Ovary (tissue), 3 donors: ENCODE measurements around the gene CSN1S1.

Source experiments
- CTCF ChIP-seq, 3 donors: fragments of 450-650 bp in 2 of 3; fragments of 200-600 bp in 1 of 3; IDR thresholded peaks; one replicate each; pipeline versions ENCODE4 v1.5.1 to v1.8.0; 2016 to 2022; ENCODE audit warnings: antibody characterized with exemption in 3 of 3, mild to moderate bottlenecking in 1 of 3
- EP300 ChIP-seq: sonication (generic); formaldehyde crosslinking; IDR thresholded peaks from one replicate; pipeline ENCODE4 v1.6.1; 2017; ENCODE audit warnings: antibody characterized with exemption
- POLR2A ChIP-seq: fragments of 450-650 bp; IDR thresholded peaks from one replicate; pipeline ENCODE4 v1.6.1; 2017; ENCODE audit warnings: antibody characterized with exemption, mild to moderate bottlenecking, moderate library complexity
- donor health status: DM: no; HTN: no; CAD: no.

- TF ChIP-seq CTCF (IDR thresholded peaks at IDR 0.05) (peak in 1 of 3 donors; percentile 15), POLR2A (no peak), EP300 (no peak)
Observed at GRCh38 chr4:69881173-69881773, 49.6 kb upstream of the CSN1S1 start.
